Peyer's patch (tissue), 4 donors: ENCODE data around the gene LAMTOR2. TPM values are rescaled to one million over a fixed set of nuclear protein-coding genes. Genes with fewer than 3 reads are reported as not detected.
"Not testable (repeated sequence)": the region's sequence is repeated elsewhere in the genome, so short reads cannot be mapped to it uniquely, and the experiment has no call there.

Source experiments
- DNase-seq, 3 donors: peaks; one replicate each; pipeline ENCODE4 v3.0.0-alpha.2; 2017 to 2019
- H3K27ac ChIP-seq, 4 donors: fragments of 200-600 bp; sonication (generic); one replicate each; pipeline ENCODE4 v1.5.1; 2016 to 2019
- H3K27me3 ChIP-seq, 2 donors: fragments of 200-600 bp; sonication (generic); one replicate each; pipeline ENCODE4 v1.5.1; 2019
- H3K36me3 ChIP-seq, 3 donors: fragments of 200-600 bp; sonication (generic); one replicate each; pipeline ENCODE4 v1.5.1; 2016 to 2019
- H3K4me1 ChIP-seq, 4 donors: fragments of 200-600 bp; sonication (generic); one replicate each; pipeline ENCODE4 v1.5.1; 2016 to 2019
- H3K4me3 ChIP-seq, 4 donors: fragments of 200-600 bp; sonication (generic); 1 replicate in 3 of 4; 2 replicates in 1 of 4; pipeline ENCODE4 v1.5.1; 2016 to 2019; ENCODE audit warnings: mild to moderate bottlenecking in 1 of 4
- H3K9me3 ChIP-seq, 4 donors: fragments of 200-600 bp; sonication (generic); one replicate each; pipeline ENCODE4 v1.5.1; 2016 to 2019; ENCODE audit warnings: mild to moderate bottlenecking in 1 of 4
- CTCF ChIP-seq, 6 experiments: fragments of 450-650 bp in 4 of 6; fragments of 200-600 bp in 2 of 6; sonication (generic) in 1 of 6; IDR thresholded peaks; one replicate each; pipeline ENCODE4 v1.5.1; 2017 to 2019; ENCODE audit warnings: antibody characterized with exemption in 6 of 6, mild to moderate bottlenecking in 3 of 6, moderate library complexity in 1 of 6
- POLR2A ChIP-seq, 2 donors: fragments of 450-650 bp; IDR thresholded peaks; one replicate each; pipeline ENCODE4 v1.5.1; 2017; ENCODE audit warnings: antibody characterized with exemption in 2 of 2, mild to moderate bottlenecking in 2 of 2, moderate library complexity in 2 of 2
- total RNA-seq, 4 donors: library from RNA; depleted of rRNA; stranded (reverse); fragments of >200 nt; gene quantifications; one replicate each; pipeline ENCODE4 v1.1.0, GENCODE V29; 2016

Gene LAMTOR2
- total RNA-seq, 4 donors from 2014 or later: 40.4 to 75.5 (median 54.1) TPM

- Histone ChIP-seq H3K36me3 (no peaks in the 10 kb centered on the region), H3K4me3 (no peak overlapping the region), H3K4me1 (peaks cover 0 to 5% (median 0%) of the 10 kb centered on the region in 4 donors), H3K27ac (no peak overlapping the region), H3K9me3 (no peaks in the 10 kb centered on the region), H3K27me3 (no peaks in the 10 kb centered on the region)
- DNase-seq: peak in 2 of 3 donors; percentile 62 to 67
- TF ChIP-seq CTCF (IDR thresholded peaks at IDR 0.05) (peak in 4 of 6 experiments; percentile 41 to 73 (median 51)), POLR2A (IDR thresholded peaks at IDR 0.05) (no peak)
Observed at GRCh38 chr1:156025876-156026275, 28.7 kb upstream of the LAMTOR2 start.

GRCh38 chr1:156026588-156026987, 28.0 kb upstream of the LAMTOR2 start:
- H3K27me3 ChIP-seq: no peaks in the 10 kb centered on the region
- no peak for DNase-seq
- TF ChIP-seq POLR2A (IDR thresholded peaks at IDR 0.05) (no peak), CTCF (IDR thresholded peaks at IDR 0.05) (no peak)

GRCh38 chr1:156033011-156033410, 21.6 kb upstream of the LAMTOR2 start:
- Histone ChIP-seq H3K36me3 (peaks cover 0 to 15% (median 0%) of the 10 kb centered on the region in 3 donors), H3K4me1 (no peaks in the 10 kb centered on the region), H3K9me3 (no peaks in the 10 kb centered on the region), H3K27me3 (no peaks in the 10 kb centered on the region), H3K27ac (no peak overlapping the region), H3K4me3 (no peak overlapping the region)
- TF ChIP-seq POLR2A (IDR thresholded peaks at IDR 0.05) (no peak), CTCF (IDR thresholded peaks at IDR 0.05) (no peak)
- DNase-seq: no peak

More at GRCh38 chr1:156026588-156026987, 28.0 kb upstream of the LAMTOR2 start:
- Histone ChIP-seq H3K4me3 (no peak overlapping the region), H3K4me1 (peaks cover 0 to 5% (median 0%) of the 10 kb centered on the region in 4 donors), H3K36me3 (no peaks in the 10 kb centered on the region), H3K9me3 (no peaks in the 10 kb centered on the region), H3K27ac (no peak overlapping the region)

GRCh38 chr1:156034991-156035390, 19.6 kb upstream of the LAMTOR2 start:
- not testable (repeated sequence) for H3K4me1 ChIP-seq, H3K27ac ChIP-seq, H3K27me3 ChIP-seq, H3K9me3 ChIP-seq, DNase-seq, H3K4me3 ChIP-seq
- peaks cover 0 to 32% (median 0%) of the 10 kb centered on the region in 3 donors for H3K36me3 ChIP-seq

GRCh38 chr1:156042828-156043227, 11.8 kb upstream of the LAMTOR2 start:
- no peak for DNase-seq
- TF ChIP-seq CTCF (IDR thresholded peaks at IDR 0.05) (no peak), POLR2A (IDR thresholded peaks at IDR 0.05) (no peak)
- H3K4me1 ChIP-seq: no peaks in the 10 kb centered on the region
- peaks cover 0 to 52% (median 0%) of the 10 kb centered on the region in 3 donors for H3K36me3 ChIP-seq
- no peak overlapping the region for H3K4me3 ChIP-seq
- no peak overlapping the region for H3K27ac ChIP-seq
- H3K9me3 ChIP-seq: no peaks in the 10 kb centered on the region
- no peaks in the 10 kb centered on the region for H3K27me3 ChIP-seq

GRCh38 chr1:156045076-156045475, 9.5 kb upstream of the LAMTOR2 start:
- Histone ChIP-seq H3K27me3 (no peaks in the 10 kb centered on the region), H3K9me3 (no peaks in the 10 kb centered on the region), H3K4me1 (no peaks in the 10 kb centered on the region), H3K27ac (no peak overlapping the region), H3K4me3 (no peak overlapping the region), H3K36me3 (peaks cover 0 to 45% (median 0%) of the 10 kb centered on the region in 3 donors)
- no peak for TF ChIP-seq CTCF (IDR thresholded peaks at IDR 0.05)
- TF ChIP-seq POLR2A (IDR thresholded peaks at IDR 0.05): no peak
- no peak for DNase-seq
